Gastroesophageal sphincter (tissue), 4 donors: ENCODE results near the gene DOCK6. TPM values are rescaled to one million over a fixed set of nuclear protein-coding genes. Genes with fewer than 3 reads are reported as not detected.
A peak's percentile ranks its signal among the peaks of the same experiment; 100 is the strongest.

Source experiments
- ATAC-seq: fragments of 150-250 bp; one replicate; pipeline ENCODE4 v1.9.1; 2016; ENCODE audit warnings: mild to moderate bottlenecking, moderate library complexity
- H3K27ac ChIP-seq, 4 donors: fragments of 200-600 bp; sonication (generic) in 3 of 4; 1 replicate in 3 of 4; 2 replicates in 1 of 4; pipeline ENCODE4 v1.5.1; 2016 to 2019
- H3K27me3 ChIP-seq: fragments of 200-600 bp; sonication (generic); one replicate; pipeline ENCODE4 v1.5.1; 2019
- H3K36me3 ChIP-seq, 2 donors: fragments of 200-600 bp; sonication (generic); one replicate each; pipeline ENCODE4 v1.5.1; 2019; ENCODE audit warnings: control low read depth in 1 of 2
- H3K4me1 ChIP-seq, 3 donors: fragments of 200-600 bp; sonication (generic); 1 replicate in 2 of 3; 2 replicates in 1 of 3; pipeline ENCODE4 v1.5.1; 2016 to 2019; ENCODE audit warnings: control low read depth in 2 of 3
- H3K4me3 ChIP-seq, 2 donors: fragments of 200-600 bp; sonication (generic); one replicate each; pipeline ENCODE4 v1.5.1; 2019; ENCODE audit warnings: mild to moderate bottlenecking in 1 of 2, moderate library complexity in 1 of 2
- H3K9me3 ChIP-seq, 3 donors: fragments of 200-600 bp; sonication (generic); one replicate each; pipeline ENCODE4 v1.5.1; 2017 to 2019; ENCODE audit warnings: control low read depth in 2 of 3
- CTCF ChIP-seq, 4 experiments: fragments of 200-600 bp in 2 of 4; fragments of 450-650 bp in 2 of 4; sonication (generic) in 1 of 4; IDR thresholded peaks; one replicate each; pipeline ENCODE4 v1.5.1; 2017 to 2019; ENCODE audit warnings: antibody characterized with exemption in 4 of 4, mild to moderate bottlenecking in 2 of 4, moderate library complexity in 2 of 4
- EP300 ChIP-seq: sonication (generic); formaldehyde crosslinking; IDR thresholded peaks from one replicate; pipeline ENCODE4 v1.6.1; 2017; ENCODE audit warnings: antibody characterized with exemption, mild to moderate bottlenecking
- POLR2A ChIP-seq, 2 donors: fragments of 450-650 bp; IDR thresholded peaks; one replicate each; pipeline ENCODE4 v1.6.1; 2017; ENCODE audit warnings: antibody characterized with exemption in 2 of 2, mild to moderate bottlenecking in 2 of 2, moderate library complexity in 1 of 2
- POLR2AphosphoS5 ChIP-seq: sonication (generic); formaldehyde crosslinking; IDR thresholded peaks from one replicate; pipeline ENCODE4 v1.6.1; 2017; ENCODE audit warnings: antibody characterized with exemption
- WGBS, 2 donors: methylation state at CpG; one replicate each; pipeline ENCODE4 v1.1.5; 2018; ENCODE audit warnings: low coverage in 1 of 2; 5-methylcytosine and 5-hydroxymethylcytosine counted together
- total RNA-seq, 4 donors: library from RNA; depleted of rRNA; stranded (reverse); fragments of >200 nt; gene quantifications; one replicate each; pipeline ENCODE4 v1.1.0, GENCODE V29; 2016

The DOCK6 gene
- total RNA-seq, 4 donors from 2014 or later, result 18.5 to 43.1 (median 29.1) TPM

DNA sequence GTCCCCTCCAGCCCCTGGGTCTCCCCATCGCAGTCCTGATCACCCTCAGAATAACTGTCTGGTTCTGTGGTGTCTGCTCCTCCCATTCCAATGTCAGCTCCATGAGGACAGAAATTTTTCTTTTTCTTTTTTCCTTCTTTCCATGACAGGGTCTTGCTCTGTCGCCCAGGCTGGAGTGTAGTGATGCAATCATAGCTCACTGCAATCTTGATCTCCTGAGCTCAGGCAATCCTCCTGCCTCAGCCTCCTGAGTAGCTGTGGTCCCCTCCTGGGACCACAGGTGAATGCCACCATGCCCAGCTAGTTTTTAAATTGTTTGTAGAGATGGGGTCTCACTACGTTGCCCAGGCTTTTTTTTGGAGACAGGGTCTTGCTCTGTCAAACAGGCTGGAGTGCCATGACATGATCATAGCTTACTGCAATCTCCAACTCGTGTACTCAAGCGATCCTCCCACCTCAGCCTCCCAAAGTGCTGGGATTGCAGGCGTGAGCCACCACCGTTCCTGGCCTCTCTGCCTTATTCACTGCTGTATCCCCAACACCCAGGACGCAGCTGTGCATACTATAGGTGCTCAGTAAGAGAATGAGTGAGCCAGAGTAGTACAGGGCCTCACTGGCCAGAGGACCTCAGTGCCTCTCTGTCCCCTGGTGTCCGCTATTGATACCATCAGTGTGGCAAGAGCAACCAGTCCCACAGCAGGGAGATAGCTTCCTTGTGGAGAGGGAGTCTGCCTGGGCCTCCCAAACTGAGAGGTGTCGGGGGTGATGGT lies 5.2 kb upstream of the DOCK6 start:
- Histone ChIP-seq H3K9me3 (no peaks in the 10 kb centered on the region), H3K4me3 (no peak overlapping the region), H3K27me3 (no peaks in the 10 kb centered on the region), H3K36me3 (no peaks in the 10 kb centered on the region), H3K27ac (peak overlapping the region in 3 of 4 donors; percentile 37 to 75 (median 69)), H3K4me1 (peaks cover 0 to 35% (median 11%) of the 10 kb centered on the region in 3 donors)
- no peak for ATAC-seq
- TF ChIP-seq EP300, result no peak
- no peak for TF ChIP-seq POLR2AphosphoS5
- TF ChIP-seq CTCF (IDR thresholded peaks at IDR 0.05), result no peak
- no peak for TF ChIP-seq POLR2A (IDR thresholded peaks at IDR 0.05)
- WGBS, 2 donors, result 94 to 96% methylated on average over 3 of the region's 10 CpGs

GRCh38 chr19:11265785-11266236 lies 3.5 kb upstream of the DOCK6 start:
- H3K4me3 ChIP-seq, result no peak overlapping the region
- peak overlapping the region in 1 of 4 donors; percentile 67 for H3K27ac ChIP-seq
- no peak for ATAC-seq
- no peaks in the 10 kb centered on the region for H3K36me3 ChIP-seq
- TF ChIP-seq POLR2A (IDR thresholded peaks at IDR 0.05) (no peak), EP300 (no peak), CTCF (IDR thresholded peaks at IDR 0.05) (no peak), POLR2AphosphoS5 (no peak)
- no peaks in the 10 kb centered on the region for H3K27me3 ChIP-seq
- H3K9me3 ChIP-seq, result no peaks in the 10 kb centered on the region
- peaks cover 0 to 45% (median 14%) of the 10 kb centered on the region in 3 donors for H3K4me1 ChIP-seq
- 85 to 90% methylated on average over 2 to 5 of the region's 11 CpGs for WGBS, 2 donors

GRCh38 chr19:11265177-11265784 lies 3.0 kb upstream of the DOCK6 start:
- WGBS, 2 donors, result 83% methylated on average over 3 of the region's 6 CpGs; no CpG with 5 or more reads in 1 of the 2 donors
- H3K27me3 ChIP-seq, result no peaks in the 10 kb centered on the region
- no peaks in the 10 kb centered on the region for H3K9me3 ChIP-seq
- peaks cover 0 to 45% (median 14%) of the 10 kb centered on the region in 3 donors for H3K4me1 ChIP-seq
- ATAC-seq, result no peak
- no peak overlapping the region for H3K4me3 ChIP-seq
- TF ChIP-seq EP300 (no peak), POLR2AphosphoS5 (no peak)
- peak overlapping the region in 3 of 4 donors; percentile 34 to 67 (median 43) for H3K27ac ChIP-seq
- no peaks in the 10 kb centered on the region for H3K36me3 ChIP-seq

DNA sequence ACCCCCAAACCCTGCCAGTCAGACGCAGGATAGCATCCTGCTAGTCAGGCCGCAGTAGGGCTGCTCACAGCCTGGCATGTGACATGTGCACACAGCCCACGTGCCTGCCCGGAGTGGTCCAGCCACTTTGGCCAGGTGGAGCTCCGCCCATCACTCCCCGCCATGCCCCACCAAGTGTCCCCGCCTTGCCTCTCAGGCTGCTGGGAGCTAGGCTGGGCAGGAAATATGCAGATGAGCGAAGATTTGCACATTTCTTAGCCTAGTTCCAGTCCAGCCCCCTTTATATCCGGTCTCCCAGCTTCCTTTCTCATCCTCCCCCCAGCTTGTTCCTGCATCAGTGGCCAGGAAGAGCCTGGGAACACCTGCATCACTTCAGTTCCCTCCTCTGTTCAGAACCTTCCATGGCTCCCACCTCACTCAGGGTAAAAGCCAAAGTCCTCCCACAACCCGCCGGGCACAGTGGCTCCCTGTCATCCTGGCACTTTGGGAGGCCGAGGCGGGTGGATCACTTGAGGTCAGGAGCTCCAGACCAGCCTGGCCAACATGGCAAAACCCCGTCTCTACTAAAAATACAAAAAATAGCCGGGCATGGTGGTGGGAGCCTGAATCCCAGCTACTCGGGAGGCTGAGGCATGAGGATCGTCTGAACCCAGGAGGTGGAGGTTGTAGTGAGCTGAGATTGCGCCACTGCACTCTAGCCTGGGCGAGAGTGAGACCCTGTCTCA lies 2.3 kb upstream of the DOCK6 start:
- WGBS, 2 donors, result 60 to 90% methylated on average over 2 to 8 of the region's 19 CpGs
- TF ChIP-seq POLR2AphosphoS5 (peak; percentile 5), POLR2A (IDR thresholded peaks at IDR 0.05) (no peak)
- ATAC-seq, result peak; percentile 24

DNA sequence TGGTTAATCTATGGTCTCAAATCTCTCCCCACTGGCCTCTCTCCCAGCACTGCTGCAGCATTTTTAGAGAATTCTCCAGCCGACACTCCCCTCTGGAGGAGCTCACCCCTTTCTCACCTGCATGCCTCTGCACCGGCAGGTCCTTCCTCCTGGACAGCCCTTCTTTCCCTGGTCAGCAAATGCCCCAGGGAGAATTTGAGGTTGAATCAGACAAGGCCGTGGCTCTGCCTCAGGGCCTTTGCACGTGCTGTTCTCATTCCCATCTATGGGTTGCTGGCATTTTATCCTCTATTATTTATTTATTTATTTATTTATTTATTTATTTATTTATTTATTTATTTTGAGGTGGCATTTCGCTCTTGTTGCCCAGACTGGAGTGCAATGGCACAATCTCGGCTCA lies 1.4 kb upstream of the DOCK6 start:
- Histone ChIP-seq H3K36me3 (no peaks in the 10 kb centered on the region), H3K4me1 (peaks cover 0 to 33% (median 7%) of the 10 kb centered on the region in 3 donors), H3K9me3 (no peaks in the 10 kb centered on the region), H3K27ac (peak overlapping the region in 2 of 4 donors; percentile 31 to 67), H3K4me3 (no peak overlapping the region), H3K27me3 (no peaks in the 10 kb centered on the region)
- TF ChIP-seq POLR2AphosphoS5 (no peak), POLR2A (IDR thresholded peaks at IDR 0.05) (no peak), CTCF (IDR thresholded peaks at IDR 0.05) (no peak), EP300 (no peak)
- ATAC-seq, result no peak
- 91 to 100% methylated on average over 4 to 6 of the region's 6 CpGs for WGBS, 2 donors

More for the DNA sequence above, 2.3 kb upstream of the DOCK6 start:
- peak overlapping the region in 3 of 4 donors; percentile 34 to 67 (median 43) for H3K27ac ChIP-seq
- no peaks in the 10 kb centered on the region for H3K27me3 ChIP-seq
- no peak overlapping the region for H3K4me3 ChIP-seq
- peaks cover 0 to 42% (median 14%) of the 10 kb centered on the region in 3 donors for H3K4me1 ChIP-seq
- no peaks in the 10 kb centered on the region for H3K36me3 ChIP-seq
- no peaks in the 10 kb centered on the region for H3K9me3 ChIP-seq
